ENCODE results near the gene TEKTIP1. TPM values are rescaled to one million over a fixed set of nuclear protein-coding genes. Genes with fewer than 3 reads are reported as not detected.

Gene TEKTIP1
- total RNA-seq, 1 experiment from 2014 or later = not detected

DNA sequence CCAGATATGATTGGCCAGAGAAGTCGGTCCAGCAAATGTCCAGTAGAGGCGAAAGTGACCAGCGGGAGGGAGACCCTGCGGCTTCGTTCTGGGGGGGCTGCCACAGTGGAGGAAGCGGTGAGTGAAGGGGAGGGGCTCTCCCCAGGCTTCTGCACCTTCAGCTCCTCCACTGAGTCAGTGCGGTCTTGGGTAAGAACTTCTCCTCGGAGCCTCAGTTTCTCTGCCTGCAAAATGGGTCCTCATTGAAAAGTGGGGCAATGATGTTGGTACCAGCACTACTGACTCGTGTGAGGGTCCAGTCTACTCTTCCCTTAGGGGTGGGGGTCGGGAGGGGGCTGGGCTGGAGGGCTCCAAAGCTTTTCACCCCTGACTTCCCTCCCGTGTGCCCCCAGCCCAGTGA, 50.5 kb downstream of the TEKTIP1 start:
- TF ChIP-seq REST (IDR thresholded peaks at IDR 0.05; ENCODE audit: insufficient read depth in 1 of 2, low read depth in 2 of 2, low read length in 1 of 2) = no peak
- TF ChIP-seq TCF7L2 (IDR thresholded peaks at IDR 0.05; ENCODE audit: low read depth, low read length) = no peak
- TF ChIP-seq CTCF (IDR thresholded peaks at IDR 0.05) = no peak
- TF ChIP-seq POLR2AphosphoS5 (IDR thresholded peaks at IDR 0.05; ENCODE audit: low read depth, low read length) = no peak
- no peak for TF ChIP-seq SIN3A (IDR thresholded peaks at IDR 0.05; ENCODE audit: borderline replicate concordance, insufficient read depth, low read depth, low read length)
- POLR2A ChIA-PET = interaction anchor here (0.6 kb wide), 1 partner anchor 103 kb away, joined by 6 read pairs; no protein-coding TSS in a partner anchor
- BruUV-seq (replicated peaks) = no TSS peak
- intact Hi-C loops (cut with micrococcal nuclease; ENCODE audit: unreplicated experiment) = no loop called here
- no peaks in the 10 kb centered on the region for H3K36me3 ChIP-seq (ENCODE audit: control insufficient read depth, insufficient read depth, low read length)
- no peak overlapping the region for H3K4me3 ChIP-seq (ENCODE audit: low read depth in 2 of 2, low read length in 2 of 2)
- no peak for DNase-seq (ENCODE audit: low read depth, low spot score)
- H3K4me1 ChIP-seq (ENCODE audit: control insufficient read depth, insufficient read depth, low read length) = no peaks in the 10 kb centered on the region
- no peaks in the 10 kb centered on the region for H3K27me3 ChIP-seq (ENCODE audit: control insufficient read depth, insufficient read depth, low read length)
- CTCF ChIA-PET = interaction anchor here (0.6 kb wide), 1 partner anchor 12 kb away, joined by 3 read pairs; no protein-coding TSS in a partner anchor
- H3K9me3 ChIP-seq (ENCODE audit: control insufficient read depth, insufficient read depth, low read depth, low read length) = no peaks in the 10 kb centered on the region
- in situ Hi-C loops (cut with HindIII; ENCODE audit: low pct_unique_long_range_greater_than_20kb, low sequenced_read_pairs) = no loop called here
- H3K27ac ChIP-seq (ENCODE audit: low read length) = no peak overlapping the region
- no peak for ATAC-seq

GRCh38 chr19:3589949-3590348, 51.0 kb downstream of the TEKTIP1 start:
- Histone ChIP-seq H3K27me3 (ENCODE audit: control insufficient read depth, insufficient read depth, low read length) (no peaks in the 10 kb centered on the region), H3K4me1 (ENCODE audit: control insufficient read depth, insufficient read depth, low read length) (no peaks in the 10 kb centered on the region), H3K36me3 (ENCODE audit: control insufficient read depth, insufficient read depth, low read length) (no peaks in the 10 kb centered on the region), H3K27ac (ENCODE audit: low read length) (no peak overlapping the region), H3K4me3 (ENCODE audit: low read depth in 2 of 2, low read length in 2 of 2) (no peak overlapping the region), H3K9me3 (ENCODE audit: control insufficient read depth, insufficient read depth, low read depth, low read length) (no peaks in the 10 kb centered on the region)
- CTCF ChIA-PET = interaction anchor here (1.0 kb wide), 1 partner anchor 9 kb away, joined by 5 read pairs; no protein-coding TSS in a partner anchor
- in situ Hi-C loops (cut with HindIII; ENCODE audit: low pct_unique_long_range_greater_than_20kb, low sequenced_read_pairs) (no loop called here), intact Hi-C loops (cut with micrococcal nuclease; ENCODE audit: unreplicated experiment) (no loop called here)
- POLR2A ChIA-PET = no interaction called here
- DNase-seq (ENCODE audit: low read depth, low spot score) (no peak), ATAC-seq (no peak)
- TF ChIP-seq POLR2AphosphoS5 (IDR thresholded peaks at IDR 0.05; ENCODE audit: low read depth, low read length) = no peak
- no peak for TF ChIP-seq REST (IDR thresholded peaks at IDR 0.05; ENCODE audit: insufficient read depth in 1 of 2, low read depth in 2 of 2, low read length in 1 of 2)
- no peak for TF ChIP-seq CTCF (IDR thresholded peaks at IDR 0.05)
- TF ChIP-seq SIN3A (IDR thresholded peaks at IDR 0.05; ENCODE audit: borderline replicate concordance, insufficient read depth, low read depth, low read length) = no peak
- no peak for TF ChIP-seq TCF7L2 (IDR thresholded peaks at IDR 0.05; ENCODE audit: low read depth, low read length)
- BruUV-seq (replicated peaks) = no TSS peak
